Endometrial microvascular endothelial cells (primary cell): ENCODE data around the gene PIM2. TPM values are rescaled to one million over a fixed set of nuclear protein-coding genes. Genes with fewer than 3 reads are reported as not detected.

Experiments used
- in situ Hi-C: cut with HindIII; loops from 2 replicates; pipeline ENCODE4 v1.10.0; 2017; ENCODE audit warnings: low sequenced_read_pairs, low pct_unique_long_range_greater_than_20kb; ENCODE audit errors: inconsistent ontology term
- total RNA-seq: library from RNA; depleted of rRNA; stranded (reverse); fragments of >200 nt; gene quantifications from one replicate; pipeline ENCODE4 v1.2.3, GENCODE V29; 2015; ENCODE audit errors: inconsistent ontology term

Gene PIM2
- total RNA-seq, 1 donor from 2014 or later: 5.3 TPM

DNA sequence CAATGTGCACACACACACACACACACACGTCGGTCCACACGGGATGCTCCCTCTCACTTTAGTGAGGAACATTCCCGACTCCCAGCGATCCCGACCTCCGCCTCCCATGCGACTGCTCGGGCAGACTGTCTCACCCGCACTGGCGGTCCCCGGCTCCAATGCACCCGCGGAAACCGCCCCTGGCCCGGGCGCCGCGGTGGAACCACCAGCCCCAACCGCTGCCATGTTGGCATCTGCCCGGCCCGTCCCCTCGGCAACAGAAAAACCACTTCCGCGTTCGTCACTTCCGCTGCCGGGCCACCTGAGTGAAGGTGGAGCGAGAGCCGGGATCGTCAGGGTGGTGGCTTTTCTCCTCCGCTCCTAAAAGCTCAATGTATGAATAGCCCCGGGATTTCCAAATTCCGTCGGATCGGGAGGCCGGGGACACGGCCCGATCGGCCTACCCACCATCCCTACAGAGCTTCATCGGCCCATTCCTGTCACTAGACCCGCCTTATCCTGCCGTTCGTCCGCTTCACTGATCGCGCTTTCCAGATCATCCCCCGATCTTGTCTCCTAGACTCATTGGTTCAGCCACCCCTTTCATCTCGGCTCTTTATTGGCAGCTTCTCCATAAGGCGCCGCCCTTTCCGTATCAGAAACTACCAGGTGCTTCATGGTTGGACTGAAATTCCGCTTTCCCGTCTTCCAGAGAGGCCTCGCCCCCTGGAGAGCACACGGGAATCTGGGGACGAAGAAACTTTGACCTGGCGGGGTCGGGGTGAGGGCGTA lies 7.2 kb downstream of the PIM2 start, which contains the start of gene SLC35A2:
SLC35A2 (minus strand) TSS at position 235 of the 771 bp plus-strand sequence; CDS start at position 225, 10 bp downstream.
- in situ Hi-C loops: no loop called here

DNA sequence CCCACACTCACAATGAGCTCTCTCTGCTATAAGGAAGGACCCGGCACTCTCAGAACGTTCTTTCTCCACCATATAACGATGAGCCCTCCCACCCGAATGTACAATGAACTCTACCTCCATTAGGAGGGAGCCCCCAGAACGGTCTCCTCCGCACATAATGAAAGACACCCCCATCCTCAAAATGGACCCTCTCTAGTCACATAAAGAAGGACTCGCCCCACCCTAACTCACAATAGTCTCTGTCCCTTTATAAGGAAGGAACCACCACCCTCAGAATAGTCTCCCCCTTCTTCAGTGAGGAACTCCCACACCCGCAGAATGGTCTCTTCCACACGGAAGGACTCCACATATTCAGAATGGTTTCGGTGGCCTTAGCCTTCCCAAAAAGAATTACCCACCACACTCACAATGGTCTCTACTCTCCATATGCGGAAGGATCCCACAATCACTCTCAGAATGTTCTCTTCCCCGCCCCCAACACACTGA lies 7.9 kb downstream of the PIM2 start:
- in situ Hi-C loops: no loop called here

DNA sequence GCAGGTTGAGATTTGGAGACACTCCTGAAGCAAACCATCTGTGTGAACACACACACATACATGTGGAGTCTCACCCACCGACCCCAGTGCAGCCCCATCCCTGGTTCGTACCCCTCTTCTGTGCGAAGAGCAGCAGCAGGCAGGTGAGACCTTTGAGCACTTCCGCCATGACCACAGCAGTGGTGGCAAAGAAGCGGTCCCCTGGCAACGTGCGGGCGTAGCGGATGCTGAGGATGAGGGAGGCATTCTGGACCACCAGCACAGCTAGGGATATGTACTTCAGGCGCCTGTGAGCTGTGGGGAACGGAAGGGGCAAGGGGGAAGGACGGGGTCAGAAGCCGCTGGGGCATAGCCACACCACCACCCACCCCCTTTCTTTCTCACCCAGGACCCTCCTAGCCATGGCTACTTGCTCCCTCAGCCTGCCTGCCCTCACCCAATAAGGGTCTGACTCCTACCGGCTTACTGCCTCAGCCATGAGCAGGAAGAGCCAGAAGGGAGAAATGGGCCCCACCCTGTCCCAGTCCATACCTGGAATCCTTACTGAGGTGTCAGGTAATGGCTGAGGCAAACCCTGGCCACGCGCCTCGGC lies 9.0 kb downstream of the PIM2 start:
- in situ Hi-C loops: no loop called here

DNA sequence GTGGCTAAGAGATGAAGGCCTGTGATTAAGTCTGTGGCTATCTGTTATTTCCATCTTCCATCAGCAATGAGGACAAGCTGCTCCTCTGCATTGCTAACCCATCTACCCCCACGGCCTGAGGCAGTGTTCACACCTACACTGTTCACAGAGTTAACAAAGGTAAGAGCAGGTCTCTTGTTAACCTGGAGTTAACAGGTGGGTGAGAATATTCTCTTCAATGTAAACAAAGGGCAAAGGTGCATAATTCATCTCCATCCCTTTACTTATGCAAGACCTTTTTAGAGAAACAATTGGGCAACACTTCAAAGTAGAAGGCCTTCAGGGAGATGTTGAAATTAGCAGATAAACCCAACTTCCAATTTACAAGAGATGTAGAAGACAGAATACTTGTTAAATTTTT lies 10.2 kb downstream of the PIM2 start:
- in situ Hi-C loops: no loop called here

DNA sequence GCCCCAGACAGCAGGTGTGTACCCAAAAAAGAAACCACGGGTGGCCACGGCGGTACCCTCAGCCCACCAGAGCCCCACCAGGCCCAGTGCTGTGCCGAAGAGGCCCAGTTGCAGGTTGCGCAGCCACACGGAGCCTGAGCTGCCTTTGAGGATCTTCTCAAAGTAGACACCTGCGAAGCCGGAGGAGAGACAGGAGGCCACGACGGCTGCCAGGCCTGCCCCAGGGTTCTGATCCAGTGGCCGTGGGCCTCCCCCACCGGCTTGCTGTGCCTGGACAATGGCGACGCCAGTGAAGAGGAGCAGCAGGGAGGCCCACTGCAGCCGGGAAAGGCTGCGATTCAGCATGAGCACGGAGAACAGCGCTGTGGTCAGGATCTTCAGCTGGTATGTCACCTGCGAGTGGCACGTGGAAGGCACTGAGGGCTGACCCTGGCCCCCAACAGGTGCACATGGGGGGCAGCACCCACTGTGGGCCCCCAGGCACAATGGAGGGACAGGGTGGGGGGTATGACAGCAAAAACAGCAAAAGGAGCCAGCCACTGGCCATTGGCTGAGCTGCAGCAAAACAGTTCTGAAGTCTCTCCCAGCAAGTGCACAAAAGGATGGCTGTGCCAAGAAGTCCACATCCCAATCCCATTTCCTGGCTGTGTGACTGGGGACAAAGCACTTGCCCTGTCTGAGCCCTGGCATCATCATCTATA lies 13.6 kb downstream of the PIM2 start:
- in situ Hi-C loops: no loop called here

DNA sequence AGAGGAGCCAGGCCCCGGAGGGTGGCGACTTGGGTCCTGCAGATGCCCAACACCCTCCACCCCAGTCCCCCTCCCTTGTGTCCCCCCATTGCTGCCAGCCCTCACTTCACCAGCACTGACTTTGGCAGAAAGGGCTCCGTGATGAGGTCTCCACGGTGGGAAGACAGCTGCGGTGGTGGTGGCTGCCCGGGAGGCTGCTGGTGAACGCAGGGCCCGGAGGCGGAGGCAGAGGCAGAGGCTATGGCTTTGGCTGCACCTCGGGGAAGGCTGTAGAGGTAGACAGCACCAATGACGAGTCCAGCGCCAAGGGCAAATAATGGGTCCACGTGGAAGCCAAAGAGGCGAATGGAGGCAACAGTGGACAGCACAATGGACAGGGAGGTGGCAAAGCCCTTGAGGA lies 14.2 kb downstream of the PIM2 start:
- in situ Hi-C loops: no loop called here

DNA sequence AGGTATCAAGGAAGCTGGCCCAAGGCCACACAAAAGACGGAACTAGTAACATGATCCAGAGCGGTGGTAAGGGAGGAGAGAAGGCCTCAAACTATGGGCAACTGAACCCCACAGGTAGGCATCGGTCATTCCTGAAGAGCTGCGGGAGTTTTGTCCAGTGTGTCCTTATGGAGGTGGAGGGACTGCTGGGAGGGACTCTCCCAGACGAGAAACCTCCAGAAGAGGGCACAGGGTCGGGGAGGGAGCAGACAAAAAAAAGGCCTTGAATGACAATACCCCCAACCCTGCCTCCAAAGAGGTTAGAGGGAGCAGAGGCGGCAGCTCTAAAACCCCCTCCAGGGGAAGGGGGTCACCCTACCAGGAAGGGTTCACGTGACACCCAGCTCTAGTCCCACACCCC lies 14.6 kb downstream of the PIM2 start:
- in situ Hi-C loops: no loop called here

DNA sequence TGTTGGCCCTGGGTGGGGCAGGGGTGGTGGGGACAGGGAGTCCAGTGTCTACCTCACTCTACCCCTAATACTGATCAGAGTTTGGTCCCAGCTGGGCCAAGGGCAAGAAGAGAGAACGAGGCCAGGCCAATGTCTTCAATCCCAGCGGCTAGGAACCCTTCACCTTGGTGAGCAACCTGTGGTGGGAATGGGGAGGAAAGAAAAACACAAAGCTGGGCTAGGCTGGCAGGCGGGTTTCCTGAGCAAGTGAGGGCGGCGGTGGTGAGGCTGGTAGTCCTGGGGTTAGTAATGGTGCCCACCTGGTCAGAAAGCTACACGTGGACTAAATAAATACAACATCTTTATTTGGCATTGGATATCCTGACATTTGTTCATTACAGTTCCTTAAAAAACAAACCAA lies 15.5 kb downstream of the PIM2 start:
- in situ Hi-C loops: no loop called here

DNA sequence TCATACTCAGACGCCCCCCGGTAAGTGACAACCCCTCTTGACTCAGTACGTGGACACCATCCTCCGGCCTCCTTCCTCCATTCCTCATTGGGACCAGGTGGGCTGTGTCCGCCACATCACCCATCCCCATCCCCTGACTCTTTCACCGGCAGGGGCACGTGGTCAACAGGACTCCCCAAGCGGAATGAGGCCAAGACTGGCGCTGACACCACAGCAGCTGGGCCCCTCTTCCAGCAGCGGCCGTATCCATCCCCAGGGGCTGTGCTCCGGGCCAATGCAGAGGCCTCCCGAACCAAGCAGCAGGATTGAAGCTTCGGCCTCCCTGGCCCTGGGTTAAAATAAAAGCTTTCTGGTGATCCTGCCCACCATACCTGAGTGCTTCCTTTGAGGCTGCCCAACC lies 16.0 kb downstream of the PIM2 start:
- in situ Hi-C loops: no loop called here

DNA sequence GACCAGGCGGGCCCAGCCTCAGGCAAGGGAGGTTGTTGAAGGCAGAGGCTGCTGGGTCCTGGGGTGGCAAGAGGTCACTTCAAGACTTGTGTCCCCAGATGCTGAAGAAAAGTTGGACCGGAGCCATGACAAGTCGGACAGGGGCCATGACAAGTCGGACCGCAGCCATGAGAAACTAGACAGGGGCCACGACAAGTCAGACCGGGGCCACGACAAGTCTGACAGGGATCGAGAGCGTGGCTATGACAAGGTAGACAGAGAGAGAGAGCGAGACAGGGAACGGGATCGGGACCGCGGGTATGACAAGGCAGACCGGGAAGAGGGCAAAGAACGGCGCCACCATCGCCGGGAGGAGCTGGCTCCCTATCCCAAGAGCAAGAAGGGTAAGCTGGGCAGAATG lies 16.7 kb downstream of the PIM2 start:
- in situ Hi-C loops: no loop called here

DNA sequence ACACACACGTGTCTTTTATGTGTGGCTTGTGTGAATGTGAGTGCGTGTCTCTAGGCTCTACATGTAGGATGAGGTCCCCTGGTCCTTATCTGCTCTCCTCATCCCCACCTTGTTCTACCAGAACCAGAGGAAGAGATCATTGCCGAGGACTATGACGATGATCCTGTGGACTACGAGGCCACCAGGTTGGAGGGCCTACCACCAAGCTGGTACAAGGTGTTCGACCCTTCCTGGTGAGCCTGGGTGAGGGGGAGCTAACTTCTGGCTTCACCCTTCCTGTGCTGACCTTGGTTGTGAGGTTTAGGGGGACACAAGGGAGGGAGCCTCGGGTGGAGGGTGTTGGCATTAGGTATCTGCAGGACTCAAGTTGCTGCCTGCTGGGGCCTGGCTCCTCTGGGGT lies 17.8 kb downstream of the PIM2 start:
- in situ Hi-C loops: no loop called here

DNA sequence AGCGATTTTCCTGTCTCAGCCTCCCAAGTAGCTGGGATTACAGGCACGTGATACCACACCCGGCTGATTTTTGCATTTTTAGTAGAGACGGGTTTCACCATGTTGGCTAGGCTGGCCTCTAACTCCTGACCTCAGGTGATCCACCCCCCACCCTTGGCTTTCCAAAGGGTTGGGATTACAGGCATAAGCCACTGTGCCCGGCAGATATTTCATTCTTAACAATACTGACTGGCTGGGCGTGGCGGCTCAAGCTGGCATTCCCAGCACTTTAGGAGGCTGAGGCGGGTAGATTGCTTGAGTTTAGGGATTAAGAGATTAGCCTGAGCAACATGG lies 19.8 kb downstream of the PIM2 start:
- in situ Hi-C loops: no loop called here

DNA sequence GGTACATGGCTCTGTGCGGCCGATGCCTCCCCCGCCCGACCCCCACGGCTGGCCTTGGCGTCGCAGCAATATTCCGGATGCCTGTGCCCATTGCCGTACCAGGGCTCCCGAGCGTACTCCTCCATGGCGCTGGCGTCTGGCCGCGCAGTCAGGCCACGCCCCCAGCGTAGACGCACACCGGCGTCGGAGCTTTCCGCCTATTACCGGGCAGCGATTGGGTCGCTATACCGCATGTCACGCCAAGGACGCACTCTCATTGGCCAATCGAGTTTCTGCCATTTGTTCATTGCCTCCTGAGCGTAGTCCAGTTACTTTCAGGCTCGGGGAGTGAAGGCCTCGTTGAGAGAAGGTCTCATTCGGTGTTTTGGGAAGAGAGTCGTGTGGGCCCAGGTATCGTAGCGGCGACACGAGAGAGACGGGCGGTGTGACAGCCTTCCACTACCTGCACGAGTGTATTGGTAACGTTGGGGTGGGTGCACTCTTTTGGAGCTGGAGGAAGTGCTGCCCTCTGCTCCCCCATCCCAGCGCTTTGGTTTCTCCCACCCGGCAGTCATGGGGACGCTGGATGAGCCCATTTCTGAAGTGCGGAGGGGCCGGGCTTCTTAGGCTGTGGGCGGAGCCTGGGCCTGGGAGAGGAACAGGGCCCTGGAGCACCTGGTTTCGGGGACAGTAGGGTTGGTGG lies 21.1 kb downstream of the PIM2 start, which contains the start of the genes PQBP1 and TIMM17B:
PQBP1 (plus strand) TSS at position 306 of the 682 bp plus-strand sequence. CDS start 580 bp downstream, outside the sequence.
TIMM17B (minus strand) TSS at position 144 of the 682 bp plus-strand sequence; CDS start at position 125, 19 bp downstream.
- in situ Hi-C loops: no loop called here

DNA sequence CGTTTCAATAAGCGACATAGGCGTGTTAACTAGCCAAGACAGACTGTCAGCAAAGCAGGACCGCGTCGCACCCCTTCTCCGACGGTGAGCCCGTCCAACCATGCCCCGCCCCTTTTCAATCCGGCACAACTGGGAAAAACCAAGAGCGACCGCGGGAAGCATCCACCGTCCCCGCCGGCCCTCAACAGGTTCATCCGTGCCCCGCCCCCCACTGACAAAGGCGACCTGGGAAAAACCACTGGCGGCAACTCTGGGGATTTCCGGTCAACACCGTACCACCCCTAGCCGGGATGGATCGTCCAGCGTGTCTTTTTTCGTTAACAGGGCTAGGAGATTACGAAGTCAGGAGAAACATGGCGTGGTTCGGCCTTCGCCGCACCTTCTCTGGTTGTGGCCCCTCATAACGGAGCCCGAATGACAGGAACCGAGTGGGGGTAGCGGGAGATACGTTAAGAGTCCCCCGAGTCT lies 21.6 kb downstream of the PIM2 start:
- in situ Hi-C loops: no loop called here

DNA sequence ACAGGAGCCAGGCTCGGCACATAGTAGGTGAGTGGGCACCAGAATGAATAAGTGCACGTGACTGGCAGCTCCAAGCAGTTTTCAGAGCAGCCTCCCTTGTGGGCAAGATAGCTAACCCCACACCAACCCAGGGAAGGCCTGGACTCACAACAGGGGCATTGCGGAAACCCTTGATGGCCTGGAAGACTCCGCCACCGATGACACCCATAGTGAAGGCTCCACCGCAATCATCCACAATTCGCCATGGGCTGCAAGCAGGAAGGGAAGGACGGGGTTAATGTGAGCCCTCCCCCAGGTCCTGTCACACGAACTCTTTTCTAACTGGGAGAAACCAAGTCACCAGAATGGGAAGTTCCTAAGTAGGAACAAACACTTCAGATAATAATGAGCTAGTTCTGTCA lies 22.2 kb downstream of the PIM2 start:
- in situ Hi-C loops: no loop called here

DNA sequence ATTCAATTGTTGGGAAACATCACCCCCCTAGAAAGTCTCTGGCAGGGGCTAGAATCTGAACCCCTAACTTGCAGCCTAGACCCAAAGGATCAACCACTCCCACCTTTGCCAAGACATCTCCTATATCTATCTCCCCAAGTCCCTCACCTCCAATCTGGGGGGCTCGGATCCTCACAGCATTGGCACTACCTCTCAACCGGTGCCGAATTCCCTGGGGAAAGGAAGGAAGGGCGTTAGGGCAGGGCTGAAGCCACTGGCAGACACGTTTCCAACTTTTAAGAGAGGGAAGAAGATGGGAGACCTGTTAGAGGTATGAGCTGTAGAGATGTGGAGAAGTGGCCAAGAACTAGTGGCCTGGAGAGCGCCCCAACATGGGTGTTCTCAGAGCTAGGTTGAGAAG lies 23.9 kb downstream of the PIM2 start:
- in situ Hi-C loops: no loop called here

DNA sequence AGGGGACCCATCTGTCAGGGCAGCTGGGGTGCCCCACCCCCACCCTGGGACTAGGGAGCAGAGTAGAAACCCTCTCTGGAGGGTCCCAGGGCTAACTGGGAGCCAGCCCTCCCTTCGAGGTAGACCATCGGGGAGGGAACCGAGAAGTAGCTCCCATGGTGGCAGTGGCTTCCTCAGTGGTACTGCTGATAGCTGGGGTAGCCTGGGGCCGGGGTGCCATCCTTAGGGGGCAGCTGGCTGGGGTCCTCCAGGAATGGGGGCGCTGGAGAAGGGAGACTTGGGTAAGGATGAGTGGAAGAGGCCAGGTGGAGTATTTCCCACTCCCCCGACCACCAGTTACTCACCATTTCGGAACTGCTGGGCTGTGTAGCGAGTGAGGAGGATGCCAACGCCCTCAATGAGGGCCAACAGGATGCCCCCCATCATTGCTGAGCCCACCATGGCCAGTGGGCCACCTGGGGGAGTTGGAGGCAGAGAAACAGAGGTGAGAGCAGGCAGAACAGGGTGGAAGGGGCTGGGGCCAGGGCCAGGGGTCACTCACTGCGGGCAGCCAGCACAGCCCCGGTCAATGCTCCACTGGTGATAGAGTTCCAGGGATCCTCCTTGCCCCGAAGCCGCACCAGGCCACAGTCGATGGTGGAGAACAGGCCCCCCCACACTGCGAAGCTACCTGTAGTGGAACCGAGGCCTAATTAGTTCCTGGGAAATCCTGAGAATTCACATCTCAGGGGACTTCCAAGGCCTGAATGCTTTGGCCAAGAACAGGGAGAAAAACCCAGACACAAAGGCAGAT lies 25.1 kb downstream of the PIM2 start:
- in situ Hi-C loops: no loop called here

DNA sequence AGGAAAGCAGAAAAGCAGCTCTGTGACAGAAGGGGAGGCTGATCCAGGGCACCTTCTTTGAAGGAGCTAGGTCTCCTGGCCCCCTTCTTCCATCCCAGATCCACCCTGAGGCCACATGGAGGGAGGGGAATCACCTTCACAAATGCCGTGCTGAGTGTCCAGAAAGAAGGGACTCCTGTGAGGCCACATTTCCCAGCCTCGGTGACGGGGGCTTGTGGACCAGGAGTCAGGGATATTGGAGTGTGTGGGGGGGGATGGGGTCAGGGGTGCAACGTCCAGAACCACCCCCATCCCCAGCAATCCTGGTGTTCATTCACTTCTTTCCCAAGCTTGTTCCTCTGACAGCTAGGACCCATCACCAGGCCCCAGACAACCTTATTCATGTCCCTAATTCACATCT lies 25.9 kb downstream of the PIM2 start:
- in situ Hi-C loops: no loop called here
